A549 (cell line): Measurements from ENCODE around the gene CHI3L1. TPM values are rescaled to one million over a fixed set of nuclear protein-coding genes. Genes with fewer than 3 reads are reported as not detected.

Experiments
- ATAC-seq, 2 experiments: fragments of 200-7000 bp in 1 of 2; fragments of >200 bp in 1 of 2; cut with Nextera tagmentation in 1 of 2; cut with Tn5 transposase in 1 of 2; 3 replicates each; pipeline versions ENCODE4 v1.8.0 to v1.9.1; 2018 to 2020; ENCODE audit warnings: mild to moderate bottlenecking in 1 of 2, moderate library complexity in 1 of 2
- CTCF ChIA-PET: fragments of 300-600 bp; sonication (Branson Sonifier 250); formaldehyde crosslinking; extraction: SDS; loops from one replicate; lab custom pipeline; 2021; ENCODE audit warnings: antibody characterized with exemption, inconsistent platforms; lab: Yijun Ruan, JAX
- POLR2A ChIA-PET: fragments of 350-600 bp; formaldehyde crosslinking; extraction: SDS; loops from one replicate; lab custom pipeline; 2021; ENCODE audit warnings: antibody characterized with exemption, inconsistent platforms; lab: Yijun Ruan, JAX
- DNase-seq, 2 experiments: peaks; one replicate each; pipeline versions ENCODE4 v3.0.0 to v3.0.0-alpha.2; 2011 to 2016; ENCODE audit warnings: low read depth in 1 of 2, low spot score in 1 of 2
- FAIRE-seq: peaks from 2 replicates; lab custom pipeline; 2011; peaks lifted over from hg19 to GRCh38; lab: Jason Lieb, UNC
- H3K27ac ChIP-seq, 2 experiments: fragments of >200 bp; sonication (Bioruptor Twin); formaldehyde crosslinking; 3 replicates each; pipeline ENCODE4 v1.5.1; 2016 to 2017
- H3K4me1 ChIP-seq: fragments of >200 bp; sonication (Bioruptor Twin); formaldehyde crosslinking; 3 replicates; pipeline ENCODE4 v1.6.1; 2016
- H3K4me2 ChIP-seq: fragments of >200 bp; sonication (Bioruptor Twin); formaldehyde crosslinking; 3 replicates; pipeline ENCODE4 v1.6.1; 2016
- H3K4me3 ChIP-seq: fragments of >200 bp; sonication (Bioruptor Twin); formaldehyde crosslinking; 3 replicates; pipeline ENCODE4 v1.5.1; 2016
- H3K9me3 ChIP-seq: fragments of >200 bp; sonication (Bioruptor Twin); formaldehyde crosslinking; 3 replicates; pipeline ENCODE4 v1.6.1; 2016
- ATOH8 ChIP-seq: fragments of 250-450 bp; sonication (Bioruptor Pico); IDR thresholded peaks from 2 replicates; pipeline ENCODE4 v1.5.0; 2020; ENCODE audit warnings: low read depth, mild to moderate bottlenecking, moderate library complexity
- CHD2 ChIP-seq: fragments of 150-350 bp; IDR thresholded peaks from 2 replicates; pipeline ENCODE4 v1.6.1; 2014; ENCODE audit warnings: low read length; ENCODE audit not compliant: partially characterized antibody
- CHD4 ChIP-seq: fragments of 200-600 bp; sonication (generic); IDR thresholded peaks from 2 replicates; pipeline ENCODE4 v1.6.1; 2016; ENCODE audit warnings: antibody characterized with exemption, mild to moderate bottlenecking, borderline replicate concordance
- EHF ChIP-seq: fragments of 250-450 bp; sonication (Bioruptor Pico); IDR thresholded peaks from 2 replicates; pipeline ENCODE4 v1.5.0; 2020; ENCODE audit warnings: mild to moderate bottlenecking
- EP300 ChIP-seq, 2 experiments: fragments of >200 bp; sonication (Bioruptor Twin); formaldehyde crosslinking; IDR thresholded peaks; 2 replicates in 1 of 2; 3 replicates in 1 of 2; pipeline ENCODE4 v1.6.1; 2016 to 2017
- ESRRA ChIP-seq: fragments of 150-350 bp; IDR thresholded peaks from 2 replicates; pipeline ENCODE4 v1.6.1; 2014; ENCODE audit warnings: mild to moderate bottlenecking, low read length, borderline replicate concordance
- FOSL2 ChIP-seq, 2 experiments: fragments of 450-650 bp in 1 of 2; fragments of >200 bp in 1 of 2; sonication (Bioruptor Twin) in 1 of 2; formaldehyde crosslinking; IDR thresholded peaks; 2 replicates each; pipeline versions ENCODE4 v1.5.0 to v1.6.1; 2016 to 2020; ENCODE audit warnings: mild to moderate bottlenecking in 1 of 2, moderate library complexity in 1 of 2
- FOXS1 ChIP-seq: fragments of 250-450 bp; sonication (Bioruptor Pico); IDR thresholded peaks from 2 replicates; pipeline ENCODE4 v1.5.0; 2020; ENCODE audit warnings: mild to moderate bottlenecking, moderate library complexity
- HOXB13 ChIP-seq: fragments of 250-450 bp; sonication (Bioruptor Pico); IDR thresholded peaks from 2 replicates; pipeline ENCODE4 v1.5.0; 2020; ENCODE audit warnings: low read depth, mild to moderate bottlenecking, moderate library complexity
- JUN ChIP-seq, 2 experiments: fragments of >200 bp; sonication (Bioruptor Twin); formaldehyde crosslinking; IDR thresholded peaks; 2 replicates in 1 of 2; 3 replicates in 1 of 2; pipeline ENCODE4 v1.6.1; 2016 to 2017
- JUNB ChIP-seq: fragments of >200 bp; sonication (Bioruptor Twin); formaldehyde crosslinking; IDR thresholded peaks from 2 replicates; pipeline ENCODE4 v1.6.1; 2016
- KDM1A ChIP-seq: fragments of 200-600 bp; sonication (generic); IDR thresholded peaks from 2 replicates; pipeline ENCODE4 v1.6.1; 2016; ENCODE audit warnings: low read depth, mild to moderate bottlenecking
- KDM5A ChIP-seq: fragments of 200-600 bp; sonication (generic); IDR thresholded peaks from 2 replicates; pipeline ENCODE4 v1.6.1; 2016; ENCODE audit warnings: antibody characterized with exemption, mild to moderate bottlenecking
- MAX ChIP-seq: IDR thresholded peaks from 2 replicates; pipeline ENCODE4 v1.6.1; 2012
- MAZ ChIP-seq: fragments of 150-350 bp; IDR thresholded peaks from 2 replicates; pipeline ENCODE4 v1.6.1; 2014; ENCODE audit warnings: antibody characterized with exemption, low read depth, low read length, borderline replicate concordance
- MYC ChIP-seq: IDR thresholded peaks from 2 replicates; pipeline ENCODE4 v1.6.1; 2012; ENCODE audit warnings: mild to moderate bottlenecking, inconsistent platforms, low read length, improper control_type of control experiment, borderline replicate concordance
- NFE2L2 ChIP-seq: fragments of 150-350 bp; conservative IDR thresholded peaks from 2 replicates; pipeline ENCODE4 v1.6.1; 2014; ENCODE audit warnings: low read length
- NR3C1 ChIP-seq: fragments of >200 bp; sonication (Bioruptor Twin); formaldehyde crosslinking; IDR thresholded peaks from 3 replicates; pipeline ENCODE4 v1.6.1; 2017
- PHF8 ChIP-seq: fragments of 200-600 bp; sonication (generic); IDR thresholded peaks from 2 replicates; pipeline ENCODE4 v1.6.1; 2016; ENCODE audit warnings: low read depth, mild to moderate bottlenecking, antibody characterized with exemption, moderate library complexity, borderline replicate concordance
- POLR2A ChIP-seq: IDR thresholded peaks from 2 replicates; pipeline ENCODE4 v1.6.1; 2012; ENCODE audit warnings: mild to moderate bottlenecking, low read length
- POLR2AphosphoS2 ChIP-seq: conservative IDR thresholded peaks from 2 replicates; pipeline ENCODE4 v1.6.1; 2012; ENCODE audit warnings: low read length, improper control_type of control experiment, inconsistent platforms
- RAD21 ChIP-seq, 2 experiments: fragments of >200 bp in 1 of 2; sonication (Bioruptor Twin) in 1 of 2; formaldehyde crosslinking in 1 of 2; IDR thresholded peaks in 1 of 2; conservative IDR thresholded peaks in 1 of 2; 2 replicates in 1 of 2; 3 replicates in 1 of 2; pipeline ENCODE4 v1.6.1; 2012 to 2018; ENCODE audit warnings: inconsistent platforms in 1 of 2
- RARB ChIP-seq: fragments of 250-450 bp; sonication (Bioruptor Pico); IDR thresholded peaks from 2 replicates; pipeline ENCODE4 v1.8.0; 2021; ENCODE audit warnings: mild to moderate bottlenecking, moderate library complexity
- RCOR1 ChIP-seq: fragments of 150-350 bp; IDR thresholded peaks from 2 replicates; pipeline ENCODE4 v1.6.1; 2014; ENCODE audit warnings: antibody characterized with exemption, low read length, low read depth
- RFX5 ChIP-seq: fragments of 450-650 bp; IDR thresholded peaks from 2 replicates; pipeline ENCODE4 v1.7.1; 2014; ENCODE audit warnings: antibody characterized with exemption, mild to moderate bottlenecking, moderate library complexity
- SMC3 ChIP-seq: fragments of >200 bp; sonication (Bioruptor Twin); formaldehyde crosslinking; IDR thresholded peaks from 3 replicates; pipeline ENCODE4 v1.6.1; 2018; ENCODE audit warnings: inconsistent platforms
- TP53 ChIP-seq: fragments of 250-450 bp; sonication (Bioruptor Pico); IDR thresholded peaks from 2 replicates; pipeline ENCODE4 v1.5.0; 2021; ENCODE audit warnings: mild to moderate bottlenecking, moderate library complexity
- ZFP36 ChIP-seq: fragments of 450-650 bp; IDR thresholded peaks from 2 replicates; pipeline ENCODE4 v1.6.1; 2014; ENCODE audit warnings: borderline replicate concordance; ENCODE audit not compliant: partially characterized antibody
- ZSCAN20 ChIP-seq: fragments of 250-450 bp; sonication (Bioruptor Pico); IDR thresholded peaks from 2 replicates; pipeline ENCODE4 v1.8.0; 2022; ENCODE audit warnings: mild to moderate bottlenecking, moderate library complexity
- WGBS: methylation state at CpG from one replicate; pipeline ENCODE4 v1.1.6; 2017; ENCODE audit errors: missing lambda C conversion rate; 5-methylcytosine and 5-hydroxymethylcytosine counted together
- polyA plus RNA-seq, 4 experiments: library from polyadenylated mRNA; depleted of rRNA in 3 of 4; stranded (reverse); fragments of >200 nt; fragmentation: RNase III in 1 of 4; extraction: RNeasy Plus Mini Kit Qiagen cat#74134 plus additional on column Dnase treatment in 1 of 4; gene quantifications; 2 replicates in 3 of 4; 3 replicates in 1 of 4; pipeline ENCODE4 v1.2.3, GENCODE V29; 2011 to 2017
- TF ChIP-seq, protein P1 (sequence below): IDR thresholded peaks from 2 replicates; pipeline ENCODE4 v1.6.1; 2012
- TF ChIP-seq, protein P2 (sequence below): fragments of 450-650 bp; IDR thresholded peaks from 2 replicates; pipeline ENCODE4 v1.6.1; 2014; ENCODE audit warnings: antibody characterized with exemption
- TF ChIP-seq, protein P3 (sequence below): fragments of >200 bp; sonication (Bioruptor Twin); formaldehyde crosslinking; IDR thresholded peaks from 3 replicates; pipeline ENCODE4 v1.6.1; 2016

CHI3L1 gene
- polyA plus RNA-seq, 2 of the 4 experiments (the other 2 are of a cell fraction) = 0.04 TPM; not detected in 1

DNA sequence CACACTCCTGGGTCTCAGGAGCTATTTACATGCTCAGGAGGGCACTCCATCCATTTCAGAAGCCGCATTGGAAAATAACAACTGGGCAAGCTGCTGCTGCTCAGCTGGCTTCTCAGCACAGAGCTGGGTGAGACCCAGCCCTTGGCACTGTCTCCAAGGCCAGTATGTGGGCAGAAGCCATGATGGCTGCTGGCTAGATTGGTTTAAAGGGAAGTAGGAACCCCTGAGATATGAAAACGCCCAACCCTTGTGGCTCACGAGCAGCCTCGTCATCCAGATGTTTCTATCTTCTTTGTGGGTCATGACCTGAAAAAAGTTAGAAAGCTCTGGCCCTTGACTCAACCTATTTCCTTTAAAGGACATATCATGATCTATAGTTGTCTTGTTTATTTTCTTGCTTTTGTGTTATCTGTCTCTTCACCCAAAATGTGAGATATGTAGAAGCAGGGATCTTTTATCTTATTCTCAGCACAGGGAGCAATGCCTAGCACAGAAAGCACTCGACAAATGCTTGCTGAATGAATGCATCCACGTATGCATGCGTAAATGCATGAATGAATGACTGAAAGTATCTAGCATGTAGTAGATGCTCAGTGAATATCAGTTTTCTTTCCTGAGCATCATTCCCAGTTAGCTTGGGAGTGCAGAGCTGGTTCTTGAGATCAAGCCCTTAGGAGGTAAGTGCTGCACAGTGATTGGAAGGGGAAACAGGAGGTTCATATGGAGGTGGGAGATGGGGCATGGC lies 22.4 kb downstream of the CHI3L1 start (continued):
- TF ChIP-seq JUNB (no peak), ZSCAN20 (CRISPR knock-in tag) (no peak), CHD2 (no peak)

GRCh38 chr1:203162403-203162802 lies 24.1 kb downstream of the CHI3L1 start:
- no peak overlapping the region for H3K27ac ChIP-seq
- ChIA-PET CTCF (interaction anchor here (0.8 to 7.3 kb wide), 7 partner anchors 10 to 122 kb away, joined by 3 to 44 read pairs (median 18); no protein-coding TSS in a partner anchor), POLR2A (no interaction called here)
- TF ChIP-seq SMC3 (no peak), ATOH8 (CRISPR knock-in tag) (no peak), JUN (IDR thresholded peaks at IDR 0.05) (no peak), MAZ (no peak), TP53 (no peak), NR3C1 (no peak), RCOR1 (no peak), ESRRA (no peak), EHF (CRISPR knock-in tag) (no peak), KDM1A (no peak), MAX (no peak), NFE2L2 (no peak), RARB (CRISPR knock-in tag) (no peak)
- TF ChIP-seq, protein P1, sequence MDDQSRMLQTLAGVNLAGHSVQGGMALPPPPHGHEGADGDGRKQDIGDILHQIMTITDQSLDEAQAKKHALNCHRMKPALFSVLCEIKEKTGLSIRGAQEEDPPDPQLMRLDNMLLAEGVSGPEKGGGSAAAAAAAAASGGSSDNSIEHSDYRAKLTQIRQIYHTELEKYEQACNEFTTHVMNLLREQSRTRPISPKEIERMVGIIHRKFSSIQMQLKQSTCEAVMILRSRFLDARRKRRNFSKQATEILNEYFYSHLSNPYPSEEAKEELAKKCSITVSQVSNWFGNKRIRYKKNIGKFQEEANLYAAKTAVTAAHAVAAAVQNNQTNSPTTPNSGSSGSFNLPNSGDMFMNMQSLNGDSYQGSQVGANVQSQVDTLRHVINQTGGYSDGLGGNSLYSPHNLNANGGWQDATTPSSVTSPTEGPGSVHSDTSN = no peak
- TF ChIP-seq, protein P2, sequence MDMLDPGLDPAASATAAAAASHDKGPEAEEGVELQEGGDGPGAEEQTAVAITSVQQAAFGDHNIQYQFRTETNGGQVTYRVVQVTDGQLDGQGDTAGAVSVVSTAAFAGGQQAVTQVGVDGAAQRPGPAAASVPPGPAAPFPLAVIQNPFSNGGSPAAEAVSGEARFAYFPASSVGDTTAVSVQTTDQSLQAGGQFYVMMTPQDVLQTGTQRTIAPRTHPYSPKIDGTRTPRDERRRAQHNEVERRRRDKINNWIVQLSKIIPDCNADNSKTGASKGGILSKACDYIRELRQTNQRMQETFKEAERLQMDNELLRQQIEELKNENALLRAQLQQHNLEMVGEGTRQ = no peak
- TF ChIP-seq, protein P3, sequence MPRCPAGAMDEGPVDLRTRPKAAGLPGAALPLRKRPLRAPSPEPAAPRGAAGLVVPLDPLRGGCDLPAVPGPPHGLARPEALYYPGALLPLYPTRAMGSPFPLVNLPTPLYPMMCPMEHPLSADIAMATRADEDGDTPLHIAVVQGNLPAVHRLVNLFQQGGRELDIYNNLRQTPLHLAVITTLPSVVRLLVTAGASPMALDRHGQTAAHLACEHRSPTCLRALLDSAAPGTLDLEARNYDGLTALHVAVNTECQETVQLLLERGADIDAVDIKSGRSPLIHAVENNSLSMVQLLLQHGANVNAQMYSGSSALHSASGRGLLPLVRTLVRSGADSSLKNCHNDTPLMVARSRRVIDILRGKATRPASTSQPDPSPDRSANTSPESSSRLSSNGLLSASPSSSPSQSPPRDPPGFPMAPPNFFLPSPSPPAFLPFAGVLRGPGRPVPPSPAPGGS = no peak
- WGBS = 44% methylated on average over 1 of the region's 1 CpG
- H3K9me3 ChIP-seq = peaks cover 13% of the 10 kb centered on the region
- FAIRE-seq (no peak), ATAC-seq (no peak), DNase-seq (no peak)
- H3K4me3 ChIP-seq = no peak overlapping the region
- no peak overlapping the region for H3K4me2 ChIP-seq
- H3K4me1 ChIP-seq = no peaks in the 10 kb centered on the region

- H3K4me3 ChIP-seq = no peak overlapping the region
- H3K4me2 ChIP-seq = no peak overlapping the region
- no peak for FAIRE-seq
- no peaks in the 10 kb centered on the region for H3K4me1 ChIP-seq
- DNase-seq = no peak
- H3K9me3 ChIP-seq = peaks cover 13% of the 10 kb centered on the region
- WGBS = 62% methylated on average over 11 of the region's 11 CpGs
- CTCF ChIA-PET = interaction anchor here (1.2 to 7.3 kb wide), 5 partner anchors 11 to 122 kb away, joined by 3 to 44 read pairs (median 23); no protein-coding TSS in a partner anchor
- TF ChIP-seq FOXS1 (CRISPR knock-in tag) = no peak
- no peak for TF ChIP-seq EP300 (IDR thresholded peaks at IDR 0.05)
- no peak for TF ChIP-seq FOSL2 (IDR thresholded peaks at IDR 0.05)
- no peak for TF ChIP-seq FOSL2 (CRISPR knock-in tag; IDR thresholded peaks at IDR 0.05)
- TF ChIP-seq POLR2AphosphoS2 = no peak
- no peak for TF ChIP-seq RAD21 (conservative IDR thresholded peaks at IDR 0.05 in 1 of 2, IDR thresholded peaks at IDR 0.05 in 1 of 2)
- no peak for TF ChIP-seq POLR2A
- TF ChIP-seq MYC = no peak
- no peak for TF ChIP-seq RARB (CRISPR knock-in tag)
- TF ChIP-seq KDM5A = no peak
- no peak for TF ChIP-seq JUN (IDR thresholded peaks at IDR 0.05)
- TF ChIP-seq RFX5 = no peak
- no peak for TF ChIP-seq HOXB13
- TF ChIP-seq CHD4 = no peak
- no peak for TF ChIP-seq ZFP36
- TF ChIP-seq, protein P2 = no peak
- TF ChIP-seq PHF8 = no peak
- POLR2A ChIA-PET = no interaction called here
- no peak overlapping the region for H3K27ac ChIP-seq
- no peak for ATAC-seq
Observed at GRCh38 chr1:203161703-203162102, 24.8 kb downstream of the CHI3L1 start.
